GM10248 (cell line): Measurements from ENCODE around the gene BMAL1.
"Not testable (repeated sequence)": the region's sequence is repeated elsewhere in the genome, so short reads cannot be mapped to it uniquely, and the experiment has no call there.

Source experiments
- CTCF ChIA-PET: fragments of 300-600 bp; sonication (Branson Sonifier 250); formaldehyde crosslinking; extraction: SDS; loops from one replicate; lab custom pipeline; 2021; ENCODE audit warnings: antibody characterized with exemption; lab: Yijun Ruan, JAX
- POLR2A ChIA-PET: fragments of 350-650 bp; sonication (Branson Sonifier 250); formaldehyde crosslinking; extraction: SDS; loops from one replicate; lab custom pipeline; 2020; ENCODE audit warnings: antibody characterized with exemption; lab: Yijun Ruan, JAX
- DNase-seq: peaks from one replicate; pipeline ENCODE4 v3.0.0; 2012; ENCODE audit errors: extremely low spot score
- TF ChIP-seq, protein P1 (sequence below): IDR thresholded peaks from 2 replicates; pipeline ENCODE4 v1.5.1; 2012; ENCODE audit warnings: mild to moderate bottlenecking, low read depth; ENCODE audit errors: extremely low read depth, missing control alignments, control extremely low read depth

BMAL1 gene

DNA sequence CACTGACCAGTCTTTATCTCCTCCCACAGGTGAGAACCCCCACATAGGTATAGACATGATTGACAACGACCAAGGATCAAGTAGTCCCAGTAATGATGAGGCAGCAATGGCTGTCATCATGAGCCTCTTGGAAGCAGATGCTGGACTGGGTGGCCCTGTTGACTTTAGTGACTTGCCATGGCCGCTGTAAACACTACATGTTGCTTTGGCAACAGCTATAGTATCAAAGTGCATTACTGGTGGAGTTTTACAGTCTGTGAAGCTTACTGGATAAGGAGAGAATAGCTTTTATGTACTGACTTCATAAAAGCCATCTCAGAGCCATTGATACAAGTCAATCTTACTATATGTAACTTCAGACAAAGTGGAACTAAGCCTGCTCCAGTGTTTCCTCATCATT lies 109.0 kb downstream of the BMAL1 start:
- DNase-seq = no peak
- POLR2A ChIA-PET = no interaction called here
- TF ChIP-seq, protein P1, sequence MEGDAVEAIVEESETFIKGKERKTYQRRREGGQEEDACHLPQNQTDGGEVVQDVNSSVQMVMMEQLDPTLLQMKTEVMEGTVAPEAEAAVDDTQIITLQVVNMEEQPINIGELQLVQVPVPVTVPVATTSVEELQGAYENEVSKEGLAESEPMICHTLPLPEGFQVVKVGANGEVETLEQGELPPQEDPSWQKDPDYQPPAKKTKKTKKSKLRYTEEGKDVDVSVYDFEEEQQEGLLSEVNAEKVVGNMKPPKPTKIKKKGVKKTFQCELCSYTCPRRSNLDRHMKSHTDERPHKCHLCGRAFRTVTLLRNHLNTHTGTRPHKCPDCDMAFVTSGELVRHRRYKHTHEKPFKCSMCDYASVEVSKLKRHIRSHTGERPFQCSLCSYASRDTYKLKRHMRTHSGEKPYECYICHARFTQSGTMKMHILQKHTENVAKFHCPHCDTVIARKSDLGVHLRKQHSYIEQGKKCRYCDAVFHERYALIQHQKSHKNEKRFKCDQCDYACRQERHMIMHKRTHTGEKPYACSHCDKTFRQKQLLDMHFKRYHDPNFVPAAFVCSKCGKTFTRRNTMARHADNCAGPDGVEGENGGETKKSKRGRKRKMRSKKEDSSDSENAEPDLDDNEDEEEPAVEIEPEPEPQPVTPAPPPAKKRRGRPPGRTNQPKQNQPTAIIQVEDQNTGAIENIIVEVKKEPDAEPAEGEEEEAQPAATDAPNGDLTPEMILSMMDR = no peak
- CTCF ChIA-PET = interaction anchor here (0.9 to 2.6 kb wide), 8 partner anchors 16 to 177 kb away, joined by 3 to 10 read pairs (median 4); no protein-coding TSS in a partner anchor

DNA sequence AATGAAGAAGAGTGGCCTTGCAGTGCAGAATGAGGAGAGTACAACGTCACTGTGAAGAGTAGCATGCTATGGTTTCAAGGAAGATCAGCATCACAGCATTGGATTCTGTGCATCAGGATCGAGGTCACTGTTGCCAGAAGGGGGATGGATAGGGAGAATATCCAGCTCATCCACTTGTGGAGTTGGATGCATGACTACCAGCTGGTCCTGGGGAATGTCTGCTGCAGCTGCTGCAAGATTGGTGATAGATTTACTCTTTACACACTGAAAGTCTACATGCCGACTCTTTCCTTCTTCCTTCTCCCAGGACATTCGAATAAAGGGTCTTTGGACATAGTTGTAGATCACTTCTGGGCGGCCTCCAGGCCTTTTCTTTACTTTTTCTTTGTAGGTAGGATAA lies 111.2 kb downstream of the BMAL1 start:
- ChIA-PET CTCF (interaction anchor here (0.9 to 1.4 kb wide), 2 partner anchors 11 to 44 kb away, joined by 3 to 6 read pairs; no protein-coding TSS in a partner anchor), POLR2A (no interaction called here)
- TF ChIP-seq, protein P1 = no peak
- DNase-seq = no peak

DNA sequence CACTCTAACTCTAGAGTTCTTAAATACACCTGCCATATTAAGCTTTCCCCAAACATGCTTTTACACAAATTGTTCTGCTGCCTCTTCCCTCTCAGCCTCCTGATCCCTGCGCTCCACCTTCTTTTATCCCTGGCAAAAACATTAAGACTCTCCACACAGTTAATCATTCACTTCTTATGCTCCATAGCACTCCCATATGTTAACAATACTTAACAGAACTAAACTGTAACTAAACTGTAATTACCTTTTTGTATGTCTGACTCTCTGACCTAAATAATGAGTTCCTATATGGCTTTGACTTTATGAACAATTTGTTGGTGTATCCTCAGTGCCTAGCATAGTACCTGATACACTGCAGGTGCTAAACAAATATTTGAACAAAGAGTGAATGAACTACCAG lies 113.6 kb downstream of the BMAL1 start:
- TF ChIP-seq, protein P1 = no peak
- POLR2A ChIA-PET = no interaction called here
- no peak for DNase-seq
- CTCF ChIA-PET = no interaction called here

DNA sequence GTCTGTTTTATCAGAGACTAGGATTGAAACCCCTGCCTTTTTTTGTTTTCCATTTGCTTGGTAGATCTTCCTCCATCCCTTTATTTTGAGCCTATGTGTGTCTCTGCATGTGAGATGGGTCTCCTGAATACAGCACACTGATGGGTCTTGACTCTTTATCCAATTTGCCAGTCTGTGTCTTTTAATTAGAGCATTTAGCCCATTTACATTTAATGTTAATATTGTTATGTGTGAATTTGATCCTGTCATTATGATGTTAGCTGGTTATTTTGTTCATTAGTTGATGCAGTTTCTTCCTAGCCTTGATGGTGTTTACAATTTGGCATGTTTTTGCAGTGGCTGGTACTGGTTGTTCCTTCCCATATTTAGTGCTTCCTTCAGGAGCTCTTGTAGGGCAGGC lies 120.7 kb downstream of the BMAL1 start:
- POLR2A ChIA-PET, CTCF ChIA-PET, DNase-seq: not testable (repeated sequence)

DNA sequence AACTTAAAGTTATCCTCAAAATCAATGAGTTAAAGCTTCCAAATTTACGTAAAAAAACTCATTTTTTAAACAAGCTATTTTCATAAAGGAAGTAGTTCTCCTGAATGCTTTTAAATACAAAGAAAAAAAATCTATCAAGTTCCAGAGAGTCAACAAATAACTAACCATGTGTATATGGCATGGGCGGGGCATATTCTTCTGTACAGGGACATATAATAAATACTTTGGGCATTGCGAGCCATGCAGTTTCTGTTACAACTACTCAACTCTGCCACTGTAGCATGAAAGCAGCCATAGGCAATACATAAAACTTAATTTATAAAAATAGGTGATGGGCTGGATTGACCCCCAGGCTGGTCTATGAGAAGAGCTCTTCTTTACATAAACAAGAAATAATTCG lies 127.6 kb downstream of the BMAL1 start:
- ChIA-PET CTCF (no interaction called here), POLR2A (no interaction called here)
- no peak for DNase-seq
- TF ChIP-seq, protein P1 = no peak

DNA sequence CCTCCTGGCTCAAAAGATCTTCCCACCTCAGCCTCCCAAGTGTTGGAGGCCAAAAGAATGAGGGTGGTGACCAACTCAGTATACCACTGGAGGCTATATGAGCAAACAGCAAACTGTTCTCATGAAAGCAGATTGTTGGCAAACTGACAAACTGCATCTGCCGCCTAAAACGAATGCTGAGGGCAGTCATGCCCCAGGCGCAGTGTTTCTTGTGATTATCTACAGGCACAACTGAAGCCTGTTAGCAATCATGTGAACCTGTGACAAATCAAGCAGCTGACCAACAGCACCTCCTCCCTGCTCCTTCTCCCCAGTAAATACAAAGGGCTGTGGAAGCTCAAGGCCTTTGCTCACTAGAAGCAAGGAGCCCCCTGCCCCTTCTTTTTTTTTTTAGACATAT lies 137.6 kb downstream of the BMAL1 start:
- TF ChIP-seq, protein P1 = no peak
- ChIA-PET POLR2A (no interaction called here), CTCF (interaction anchor here (1.4 kb wide), 2 partner anchors 9 to 33 kb away, joined by 3 read pairs; no protein-coding TSS in a partner anchor)
- no peak for DNase-seq

DNA sequence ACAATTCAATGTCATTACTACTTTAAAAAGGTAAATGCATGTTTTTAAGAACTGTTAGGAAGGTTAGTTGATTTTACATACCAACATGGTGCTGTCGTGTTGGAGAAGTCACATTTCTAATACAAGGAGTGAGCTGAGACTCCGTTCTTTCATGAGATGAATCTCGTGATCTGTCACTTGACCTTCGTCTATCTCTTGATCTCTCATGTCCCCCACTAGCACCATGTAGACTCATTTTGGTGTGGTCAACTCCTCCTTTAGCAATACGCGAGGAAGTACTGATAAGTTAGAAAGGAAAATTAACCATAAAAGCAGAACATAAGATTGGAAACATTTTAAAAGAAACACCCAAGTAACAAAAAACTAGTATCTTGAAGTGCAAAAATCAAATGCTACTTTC lies 144.0 kb downstream of the BMAL1 start:
- ChIA-PET POLR2A (no interaction called here), CTCF (interaction anchor here (1.7 kb wide), 2 partner anchors 9 to 36 kb away, joined by 3 to 4 read pairs; no protein-coding TSS in a partner anchor)
- TF ChIP-seq, protein P1 = no peak
- no peak for DNase-seq
